ENCODE measurements around the gene C2CD2. TPM values are rescaled to one million over a fixed set of nuclear protein-coding genes. Genes with fewer than 3 reads are reported as not detected.

Gene C2CD2
- total RNA-seq, 1 experiment from 2014 or later = 12.6 TPM

GRCh38 chr21:41892726-41893125 is 61.1 kb downstream of the C2CD2 start:
- no peak for DNase-seq
- Histone ChIP-seq H3K4me1 (peaks cover 13% of the 10 kb centered on the region), H3K4me3 (ENCODE audit: low read depth, low read length) (no peak overlapping the region), H3K27me3 (replicated peaks; ENCODE audit: control insufficient read depth, insufficient read depth, low read length) (no peaks in the 10 kb centered on the region), H3K36me3 (ENCODE audit: control insufficient read depth, insufficient read depth, low read length) (no peaks in the 10 kb centered on the region), H3K9me3 (no peaks in the 10 kb centered on the region)
- H3K4me3 Mint-ChIP-seq (ENCODE audit: unreplicated experiment) = no peak overlapping the region
- H3K4me1 Mint-ChIP-seq (ENCODE audit: low read depth, unreplicated experiment) = peaks cover 16% of the 10 kb centered on the region
- H3K36me3 Mint-ChIP-seq (ENCODE audit: insufficient read depth, unreplicated experiment) = peaks cover 4% of the 10 kb centered on the region
- H3K9me3 Mint-ChIP-seq (ENCODE audit: unreplicated experiment) = no peaks in the 10 kb centered on the region
- intact Hi-C loops (cut with micrococcal nuclease; ENCODE audit: unreplicated experiment) = no loop called here
- BruUV-seq (replicated peaks) = no TSS peak
- POLR2A ChIA-PET = no interaction called here
- no peak overlapping the region for H3K27ac Mint-ChIP-seq (ENCODE audit: unreplicated experiment)
- CTCF ChIA-PET = no interaction called here
- no peak for TF ChIP-seq CTCF (IDR thresholded peaks at IDR 0.05; ENCODE audit: insufficient read depth in 1 of 2, low read depth in 1 of 2, low read length in 1 of 2, severe bottlenecking in 1 of 2, unreplicated experiment in 1 of 2)
- no peaks in the 10 kb centered on the region for H3K27me3 Mint-ChIP-seq (ENCODE audit: insufficient read depth, unreplicated experiment)

DNA sequence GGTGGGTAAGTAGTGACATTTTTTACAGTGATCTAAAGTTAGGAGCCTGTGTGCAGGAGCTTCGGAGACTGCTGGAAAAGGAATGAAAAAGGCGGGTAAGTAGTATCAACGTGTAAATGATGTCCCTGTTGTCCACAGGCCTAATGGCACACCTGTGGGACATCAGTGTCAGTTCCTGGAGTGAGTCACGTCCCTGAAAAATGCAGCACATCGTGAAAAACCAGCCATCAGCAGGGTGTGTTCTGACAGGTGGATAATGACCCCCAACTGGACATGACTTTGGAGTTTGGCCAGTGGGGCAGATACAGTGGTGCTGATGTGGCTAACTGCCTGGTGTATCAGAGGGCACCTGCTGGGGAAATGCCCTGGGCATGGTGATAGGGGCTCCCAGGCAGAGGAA is 62.7 kb downstream of the C2CD2 start:
- no peaks in the 10 kb centered on the region for H3K9me3 ChIP-seq
- BruUV-seq (replicated peaks) = no TSS peak
- Mint-ChIP-seq H3K4me3 (ENCODE audit: unreplicated experiment) (no peak overlapping the region), H3K36me3 (ENCODE audit: insufficient read depth, unreplicated experiment) (peaks cover 4% of the 10 kb centered on the region), H3K4me1 (ENCODE audit: low read depth, unreplicated experiment) (peaks cover 10% of the 10 kb centered on the region), H3K27me3 (ENCODE audit: insufficient read depth, unreplicated experiment) (no peaks in the 10 kb centered on the region), H3K27ac (ENCODE audit: unreplicated experiment) (no peak overlapping the region), H3K9me3 (ENCODE audit: unreplicated experiment) (no peaks in the 10 kb centered on the region)
- peaks cover 13% of the 10 kb centered on the region for H3K4me1 ChIP-seq
- no peak for TF ChIP-seq CTCF (IDR thresholded peaks at IDR 0.05; ENCODE audit: insufficient read depth in 1 of 2, low read depth in 1 of 2, low read length in 1 of 2, severe bottlenecking in 1 of 2, unreplicated experiment in 1 of 2)
- intact Hi-C loops (cut with micrococcal nuclease; ENCODE audit: unreplicated experiment) = no loop called here
- POLR2A ChIA-PET = no interaction called here
- H3K4me3 ChIP-seq (ENCODE audit: low read depth, low read length) = no peak overlapping the region
- no peaks in the 10 kb centered on the region for H3K27me3 ChIP-seq (replicated peaks; ENCODE audit: control insufficient read depth, insufficient read depth, low read length)
- no peak for DNase-seq
- CTCF ChIA-PET = interaction anchor here (0.6 kb wide), 1 partner anchor 34 kb away, joined by 3 read pairs; no protein-coding TSS in a partner anchor
- H3K36me3 ChIP-seq (ENCODE audit: control insufficient read depth, insufficient read depth, low read length) = no peaks in the 10 kb centered on the region

DNA sequence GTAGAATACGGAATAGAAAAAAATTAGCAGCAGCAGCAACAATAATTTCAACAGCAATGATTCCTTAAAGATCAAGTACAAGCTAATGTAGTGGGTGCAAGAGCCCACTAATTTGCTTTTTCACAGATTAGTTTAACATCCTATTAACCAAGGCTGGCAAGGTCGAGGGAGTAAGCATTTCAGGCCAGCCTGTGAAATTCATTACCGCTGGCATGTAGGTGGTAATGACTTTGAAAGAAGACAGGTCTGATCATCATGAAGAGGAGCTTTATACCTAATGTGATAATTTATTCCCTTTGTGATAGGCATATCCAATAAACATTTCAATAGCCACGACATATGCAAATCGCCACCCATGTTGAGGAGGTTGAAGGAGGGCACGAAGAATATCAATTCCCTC is 63.5 kb downstream of the C2CD2 start:
- DNase-seq = no peak
- no peak for TF ChIP-seq CTCF (IDR thresholded peaks at IDR 0.05; ENCODE audit: insufficient read depth in 1 of 2, low read depth in 1 of 2, low read length in 1 of 2, severe bottlenecking in 1 of 2, unreplicated experiment in 1 of 2)
- H3K4me3 ChIP-seq (ENCODE audit: low read depth, low read length) = no peak overlapping the region
- intact Hi-C loops (cut with micrococcal nuclease; ENCODE audit: unreplicated experiment) = no loop called here
- no peaks in the 10 kb centered on the region for H3K27me3 ChIP-seq (replicated peaks; ENCODE audit: control insufficient read depth, insufficient read depth, low read length)
- ChIA-PET POLR2A (no interaction called here), CTCF (interaction anchor here (0.6 kb wide), 1 partner anchor 35 kb away, joined by 3 read pairs; no protein-coding TSS in a partner anchor)
- Mint-ChIP-seq H3K4me3 (ENCODE audit: unreplicated experiment) (no peak overlapping the region), H3K27me3 (ENCODE audit: insufficient read depth, unreplicated experiment) (no peaks in the 10 kb centered on the region), H3K36me3 (ENCODE audit: insufficient read depth, unreplicated experiment) (peaks cover 4% of the 10 kb centered on the region), H3K9me3 (ENCODE audit: unreplicated experiment) (no peaks in the 10 kb centered on the region), H3K4me1 (ENCODE audit: low read depth, unreplicated experiment) (peaks cover 9% of the 10 kb centered on the region), H3K27ac (ENCODE audit: unreplicated experiment) (no peak overlapping the region)
- H3K4me1 ChIP-seq = peaks cover 11% of the 10 kb centered on the region
- no peaks in the 10 kb centered on the region for H3K9me3 ChIP-seq
- BruUV-seq (replicated peaks) = no TSS peak
- H3K36me3 ChIP-seq (ENCODE audit: control insufficient read depth, insufficient read depth, low read length) = no peaks in the 10 kb centered on the region

Data from Caco-2 (cell line).